ENCODE results near the gene MYH15.

DNA sequence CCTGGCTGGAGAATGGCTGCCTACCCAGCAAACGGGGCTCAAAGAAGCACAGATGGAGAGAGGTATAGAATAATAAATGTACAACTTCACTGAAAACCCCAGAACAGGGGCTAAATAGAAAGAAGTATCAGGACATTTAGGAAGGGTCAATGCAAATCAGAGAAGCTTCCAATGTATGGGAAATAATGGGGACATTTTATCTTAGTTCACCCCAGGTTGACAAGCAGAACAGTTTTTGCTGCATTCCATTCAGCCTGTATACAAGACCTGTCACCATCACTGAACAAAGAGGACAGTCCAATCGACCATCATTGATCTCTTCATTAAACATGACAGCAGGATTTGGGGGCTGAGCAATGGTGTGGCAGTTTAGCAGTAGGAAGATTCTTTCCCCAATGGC, 68.1 kb downstream of the MYH15 start:
- TF ChIP-seq POLR2A (IDR thresholded peaks at IDR 0.05) (no peak), CTCF (IDR thresholded peaks at IDR 0.05) (no peak)

Measured in tibial nerve (tissue), 3 donors.